ENCODE data around the gene PRR33.

Gene PRR33

DNA sequence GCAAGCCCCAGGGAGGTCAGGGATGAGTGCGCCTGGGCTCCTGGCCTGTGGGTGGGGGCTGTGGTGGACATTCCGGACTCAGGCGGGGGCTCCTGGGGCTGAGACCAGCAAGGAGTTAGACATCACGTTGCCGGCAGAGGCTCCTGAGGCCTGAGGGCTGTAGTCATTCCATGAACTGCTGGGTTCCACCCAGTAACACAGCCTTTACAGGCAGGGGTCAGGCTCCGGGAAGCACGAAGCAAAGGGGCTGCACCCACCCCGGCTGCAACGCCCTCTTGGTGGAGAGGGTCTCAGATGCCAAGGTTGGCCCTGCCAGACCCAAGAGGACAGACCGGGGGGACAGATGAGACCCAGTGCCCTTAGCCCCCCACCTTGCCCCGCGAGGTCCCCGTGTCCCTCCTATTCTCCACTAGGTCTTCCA, 36.8 kb upstream of the PRR33 start:
- DNase-seq (ENCODE audit: low read depth in 3 of 3, low spot score in 1 of 3) = no peak

DNA sequence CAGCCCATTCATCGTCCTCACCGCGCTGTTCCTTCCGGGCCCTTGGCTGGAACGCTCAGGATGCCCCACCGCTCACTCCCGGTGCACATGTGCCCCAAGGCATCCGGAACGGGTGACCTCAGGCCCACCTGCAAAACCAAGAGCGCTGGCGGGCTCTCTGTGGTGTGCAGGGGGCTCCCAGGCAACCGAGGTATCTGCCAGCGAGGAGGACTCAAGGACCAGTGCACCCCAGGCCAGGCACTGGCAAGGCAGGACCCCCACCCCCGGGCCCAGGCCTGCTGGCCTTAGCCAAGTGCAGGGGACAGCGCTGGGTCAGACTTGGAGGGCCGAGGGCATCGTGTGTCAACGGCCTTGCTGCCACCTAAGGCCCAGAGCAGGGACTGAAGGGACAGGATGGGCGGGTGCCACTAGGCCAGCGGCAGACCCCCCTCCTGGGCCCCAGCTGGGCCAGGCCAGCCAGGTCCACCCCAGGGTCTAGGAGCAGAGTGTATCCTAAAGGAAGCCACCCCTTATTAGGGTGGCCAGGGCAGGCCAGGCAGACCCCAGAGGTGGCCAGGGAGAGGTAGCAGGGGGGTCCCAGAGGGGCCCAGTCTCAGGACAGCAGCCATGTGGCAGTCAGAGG, 36.3 kb upstream of the PRR33 start:
- no peak for DNase-seq (ENCODE audit: low read depth in 3 of 3, low spot score in 1 of 3)

DNA sequence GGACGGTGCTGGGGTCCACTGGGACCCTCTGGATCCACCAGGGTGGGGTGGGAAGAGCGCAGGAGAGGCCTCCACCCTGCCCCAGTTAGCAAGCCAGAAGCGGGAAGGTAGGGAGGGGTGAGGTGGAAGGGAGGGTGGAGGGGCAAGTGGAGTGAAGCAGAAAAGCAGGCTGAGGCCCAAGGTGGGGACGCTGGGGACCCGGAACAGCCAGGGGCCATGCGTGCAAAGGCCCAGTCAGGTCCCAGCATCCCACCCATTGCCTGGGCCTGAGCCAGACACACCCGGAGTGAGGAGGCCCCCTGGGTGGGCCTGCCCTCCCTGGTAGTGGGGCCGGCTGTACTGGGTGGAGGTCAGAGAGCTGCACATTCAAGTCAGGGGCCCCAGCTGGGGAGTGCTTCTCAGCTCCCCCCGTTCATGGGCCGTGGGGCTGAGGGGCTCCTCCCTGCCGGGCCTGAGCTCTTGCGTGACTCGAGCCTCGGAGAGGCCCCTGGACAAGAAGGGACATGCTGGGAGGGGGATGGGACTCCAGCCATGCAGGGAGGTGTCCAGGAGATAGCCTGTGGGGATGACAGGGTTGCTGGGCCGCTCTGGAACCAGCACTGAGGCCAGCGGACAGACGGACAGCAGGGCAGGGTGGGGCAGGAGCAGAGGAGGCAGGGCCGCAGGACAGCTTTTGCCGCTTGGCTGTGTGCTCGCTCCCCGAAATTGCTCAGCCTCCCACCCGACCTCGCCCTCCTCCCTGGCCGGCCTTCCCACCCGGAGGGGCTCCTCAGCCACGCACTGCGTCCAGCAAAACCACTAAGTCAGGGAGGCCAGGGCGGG, 35.5 kb upstream of the PRR33 start:
- no peak for DNase-seq (ENCODE audit: low read depth in 3 of 3, low spot score in 1 of 3)

DNA sequence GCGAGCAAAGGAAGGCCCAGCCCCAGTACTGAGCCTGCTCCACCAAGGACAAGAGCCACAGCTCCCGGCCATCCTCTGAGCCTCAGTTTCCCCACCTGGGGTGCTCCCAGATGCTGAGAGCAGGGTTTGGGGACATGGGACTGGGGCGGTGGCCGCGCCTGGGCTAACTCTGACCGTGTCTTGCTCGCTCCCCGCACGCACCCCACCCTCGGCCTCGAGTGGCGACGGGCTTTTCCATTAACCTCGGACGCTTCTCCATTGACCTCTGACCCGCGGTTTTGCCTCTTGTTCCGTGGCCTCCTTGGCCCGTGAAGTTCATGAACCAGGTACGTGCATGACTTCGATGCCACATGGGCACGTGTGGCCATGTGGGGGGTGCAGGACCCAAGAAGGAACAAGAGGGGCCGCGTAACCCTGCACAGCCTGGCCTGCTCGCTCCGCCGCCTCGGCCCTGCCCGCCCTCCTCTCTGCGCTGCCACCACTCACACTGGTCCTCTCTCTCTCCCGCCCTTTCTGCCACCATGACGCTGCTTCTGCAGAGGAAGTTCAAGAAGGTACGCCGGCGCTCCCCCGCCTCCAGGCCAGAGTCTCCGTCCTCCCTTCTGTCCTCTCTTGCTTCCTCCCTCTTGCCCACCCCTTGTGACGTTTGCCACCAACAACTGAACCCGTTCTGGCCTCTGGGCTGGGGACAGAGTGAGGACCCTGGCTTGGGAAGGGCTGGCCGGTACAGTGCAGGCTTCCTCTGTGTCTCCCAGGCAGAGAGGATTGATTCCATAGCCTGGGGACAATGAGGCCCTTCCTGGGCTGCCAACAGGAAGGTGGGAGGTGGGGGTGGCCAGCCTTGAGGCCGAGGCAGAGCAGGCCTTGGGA, 34.7 kb upstream of the PRR33 start:
- no peak for DNase-seq (ENCODE audit: low read depth in 3 of 3, low spot score in 1 of 3)

DNA sequence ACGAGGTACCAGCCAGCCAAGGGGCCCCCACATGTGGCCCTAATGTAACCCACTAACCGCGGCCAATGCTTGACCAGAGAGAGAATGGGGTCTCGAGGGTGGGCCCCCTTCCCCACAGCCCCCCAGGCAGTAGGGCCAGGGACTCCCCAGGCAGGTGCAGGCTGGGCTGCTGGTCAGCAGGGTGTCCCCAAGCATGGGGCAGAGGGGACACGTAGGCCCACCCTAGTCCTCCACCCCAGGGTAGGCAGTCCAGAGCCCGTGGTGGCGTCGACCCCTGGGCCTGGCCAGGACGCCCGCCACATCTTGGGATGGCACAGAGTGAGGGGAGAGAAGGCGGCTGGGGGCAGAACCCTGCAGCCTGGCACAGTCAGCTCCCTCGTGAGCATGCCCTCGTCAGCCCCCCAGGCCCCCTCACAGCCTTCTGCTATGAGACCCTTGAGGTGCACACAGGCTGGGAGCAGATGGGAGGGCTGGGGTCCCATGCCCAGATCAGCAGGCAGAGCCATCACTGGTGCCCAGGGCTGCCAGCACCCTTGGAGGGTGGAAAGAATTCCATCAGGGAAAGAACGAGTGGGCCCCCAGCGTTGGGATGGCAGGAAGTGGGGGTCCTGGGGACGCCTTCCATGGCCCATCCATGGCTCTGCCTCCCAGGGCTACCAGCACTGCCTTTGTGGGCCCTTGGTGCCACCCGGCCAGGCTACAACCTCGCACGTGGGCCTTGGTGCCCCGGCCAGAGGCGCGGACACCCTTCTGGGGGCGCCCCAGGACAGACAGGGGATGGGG, 33.9 kb upstream of the PRR33 start:
- no peak for DNase-seq (ENCODE audit: low read depth in 3 of 3, low spot score in 1 of 3)

DNA sequence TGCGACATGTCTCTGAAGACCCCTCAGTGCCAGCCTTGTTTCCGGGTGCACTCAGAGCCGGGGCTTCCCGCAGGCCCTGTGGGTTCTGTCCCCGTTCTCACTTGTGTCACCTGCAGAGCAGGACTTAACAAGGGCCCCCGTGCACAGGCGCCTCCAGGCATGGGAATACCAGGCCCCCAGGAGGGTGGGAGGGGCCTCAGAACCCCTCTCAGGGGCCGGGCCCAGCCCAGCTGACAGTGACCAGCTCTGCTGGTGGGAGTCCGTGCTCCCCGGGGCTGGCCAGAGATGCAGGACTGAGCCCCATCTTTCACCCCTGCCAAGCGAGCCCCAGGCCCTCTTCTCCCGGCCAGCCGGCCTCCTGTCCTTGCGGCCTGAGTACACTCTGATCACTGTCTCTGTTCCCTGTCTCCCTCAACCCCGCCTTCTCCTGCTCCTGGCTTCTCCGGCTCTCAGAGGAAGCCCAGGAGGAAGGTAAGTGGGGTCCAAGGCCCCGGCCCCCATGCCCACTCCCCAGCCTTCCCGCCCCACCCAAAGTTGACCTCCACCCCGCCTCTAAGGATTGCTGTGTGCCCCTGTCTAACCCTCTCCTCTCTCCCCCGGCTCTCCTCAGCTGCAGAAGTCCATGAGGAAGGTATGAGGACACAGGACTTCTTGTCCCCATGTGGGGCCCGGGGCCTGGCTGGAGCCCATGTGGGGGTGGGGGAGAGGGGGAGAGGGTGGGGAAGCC, 33.1 kb upstream of the PRR33 start:
- DNase-seq (ENCODE audit: low read depth in 3 of 3, low spot score in 1 of 3) = no peak

DNA sequence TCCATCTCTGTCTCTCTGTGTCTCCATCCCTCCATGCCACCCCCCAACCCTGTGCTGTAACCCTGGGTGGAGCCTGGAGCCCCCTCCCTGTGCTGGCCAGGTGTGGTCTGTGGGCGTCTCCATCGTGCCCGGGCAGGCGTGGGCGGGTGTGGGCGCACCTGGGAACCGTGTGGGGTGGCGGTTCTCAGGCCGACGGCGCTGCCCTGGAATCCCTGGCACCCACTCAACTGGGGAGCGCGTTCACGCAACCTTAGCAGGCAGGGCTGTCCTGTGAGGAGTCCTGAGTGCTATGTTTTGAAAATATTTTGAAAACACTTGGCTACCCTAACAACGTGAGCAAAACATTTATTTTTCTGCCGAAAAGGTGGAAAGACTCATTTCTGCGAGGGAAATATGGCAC, 32.5 kb upstream of the PRR33 start:
- no peak for DNase-seq (ENCODE audit: low read depth in 3 of 3, low spot score in 1 of 3)

DNA sequence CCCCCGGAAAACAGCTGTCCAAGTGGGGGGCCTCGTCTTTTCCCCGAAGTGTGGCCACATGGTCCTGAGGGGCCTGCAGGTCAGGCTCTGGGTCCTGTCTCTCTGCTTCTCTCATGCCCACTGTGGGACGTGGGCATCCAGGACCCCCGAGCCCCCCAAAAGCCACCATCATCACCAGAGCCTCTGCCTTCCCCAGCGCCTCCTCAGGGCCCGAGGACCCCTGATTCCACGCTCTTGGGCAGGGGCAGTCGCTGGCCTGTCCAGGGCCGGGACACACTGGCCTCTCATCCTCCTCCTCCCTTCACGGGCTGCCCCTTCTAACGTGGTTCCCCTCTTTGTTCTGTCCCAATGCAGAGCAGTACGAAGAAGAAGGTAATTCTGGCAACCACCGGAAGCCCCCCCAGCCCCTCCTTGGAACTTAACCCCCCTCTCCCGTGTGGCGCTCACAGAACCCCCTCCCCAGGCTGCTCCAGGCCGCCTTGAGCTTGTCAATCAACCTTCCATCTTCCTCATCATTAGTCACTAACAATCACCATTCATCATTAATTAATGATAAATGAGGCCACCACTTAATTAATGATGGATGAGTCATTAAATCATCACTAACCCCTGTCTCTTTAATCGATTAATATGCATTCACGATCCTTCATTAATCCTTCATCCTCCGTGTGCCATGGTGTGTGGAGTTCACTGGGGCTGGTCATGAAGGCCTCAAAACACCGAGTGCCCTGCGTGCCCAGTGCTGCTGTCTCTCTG, 31.7 kb upstream of the PRR33 start:
- no peak for DNase-seq (ENCODE audit: low read depth in 3 of 3, low spot score in 1 of 3)

DNA sequence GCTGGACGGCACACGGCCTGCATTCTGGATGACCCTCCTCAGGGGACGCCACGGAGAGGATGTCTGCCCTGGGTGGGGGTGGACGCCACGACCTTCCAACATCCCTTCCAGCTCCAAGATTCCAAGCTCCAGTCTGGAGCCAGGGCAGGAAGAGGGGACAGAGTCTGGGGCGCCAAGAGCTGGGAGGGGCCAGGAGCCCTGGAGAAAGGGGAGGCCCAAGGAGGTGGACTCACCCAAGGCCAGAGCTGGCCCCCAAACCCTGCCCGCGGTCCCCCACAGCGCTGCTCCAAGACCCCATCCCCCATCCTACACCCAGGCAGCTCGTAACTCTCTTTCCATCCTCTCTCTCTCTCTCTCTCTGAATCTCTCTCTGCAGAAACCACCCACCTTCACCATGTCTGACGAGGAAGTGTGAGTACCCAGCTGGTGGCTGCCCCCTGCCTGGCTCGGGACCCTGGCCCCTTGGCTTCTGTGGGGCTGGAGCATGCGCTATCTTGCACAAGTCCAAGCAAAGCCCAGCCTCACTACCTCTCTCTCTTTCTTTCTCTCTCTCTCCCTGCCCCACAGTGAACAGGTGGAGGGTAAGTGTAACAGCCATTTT, 30.9 kb upstream of the PRR33 start:
- no peak for DNase-seq (ENCODE audit: low read depth in 3 of 3, low spot score in 1 of 3)

DNA sequence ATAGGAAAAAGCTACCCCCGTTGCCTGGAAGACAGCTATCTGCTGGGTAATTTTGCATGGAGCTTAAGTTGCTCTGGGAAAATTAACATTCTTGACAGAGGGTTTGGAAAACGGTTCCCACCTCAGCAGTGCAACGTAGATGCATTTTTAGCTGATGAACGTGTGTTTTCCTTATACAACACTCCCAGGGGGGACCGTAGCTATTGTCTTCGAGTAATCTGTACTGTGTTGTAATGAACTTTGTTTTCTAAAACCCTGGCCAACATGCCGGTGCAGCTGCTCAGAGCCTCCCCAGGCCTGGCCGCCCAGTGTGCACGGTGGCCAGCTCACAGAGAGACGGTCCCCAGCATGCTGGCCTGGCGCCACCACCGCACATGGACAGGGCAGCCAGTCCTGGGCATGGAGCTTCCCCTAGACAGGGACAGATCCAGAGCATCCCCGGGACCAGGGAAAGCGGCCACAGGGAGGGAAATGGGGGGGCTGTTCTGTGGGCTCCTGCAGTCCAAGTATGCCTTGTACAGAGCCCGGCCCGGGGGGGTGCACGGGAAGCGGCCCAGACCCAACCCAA, 30.0 kb upstream of the PRR33 start:
- DNase-seq (ENCODE audit: low read depth in 3 of 3, low spot score in 1 of 3) = no peak

DNA sequence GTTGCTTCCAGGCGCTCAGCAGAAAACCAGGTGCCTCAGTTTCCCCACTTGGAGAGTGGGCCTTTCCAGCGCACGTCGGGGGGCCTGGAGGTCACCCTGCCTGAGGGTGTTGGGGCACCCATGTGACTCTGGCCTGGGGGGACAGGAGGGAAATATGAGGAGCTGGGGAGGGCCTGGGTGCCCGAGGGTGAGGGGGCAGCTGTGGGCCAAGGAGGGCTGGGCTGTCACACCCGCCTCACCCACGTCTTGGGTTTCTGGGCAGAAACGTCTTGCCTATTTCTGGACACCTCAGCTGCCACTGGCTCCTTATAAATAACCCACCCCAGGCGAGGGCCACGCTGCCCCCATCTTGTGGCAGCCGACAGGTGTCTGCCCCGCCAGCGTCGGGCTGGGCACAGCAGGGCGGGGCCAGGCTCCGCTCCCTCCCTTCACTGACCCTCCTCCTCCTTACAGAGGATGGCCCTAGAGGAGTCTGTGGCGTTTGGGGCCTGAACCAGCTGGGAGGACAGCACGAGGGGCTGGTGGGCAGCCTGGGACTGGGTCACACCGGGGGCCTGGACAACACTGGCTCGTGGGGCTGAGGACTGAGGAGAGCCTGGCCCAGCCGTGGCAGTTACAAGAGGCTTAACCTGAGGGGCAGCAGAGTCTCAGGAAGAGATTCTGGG, 29.3 kb upstream of the PRR33 start:
- no peak for DNase-seq (ENCODE audit: low read depth in 3 of 3, low spot score in 1 of 3)

DNA sequence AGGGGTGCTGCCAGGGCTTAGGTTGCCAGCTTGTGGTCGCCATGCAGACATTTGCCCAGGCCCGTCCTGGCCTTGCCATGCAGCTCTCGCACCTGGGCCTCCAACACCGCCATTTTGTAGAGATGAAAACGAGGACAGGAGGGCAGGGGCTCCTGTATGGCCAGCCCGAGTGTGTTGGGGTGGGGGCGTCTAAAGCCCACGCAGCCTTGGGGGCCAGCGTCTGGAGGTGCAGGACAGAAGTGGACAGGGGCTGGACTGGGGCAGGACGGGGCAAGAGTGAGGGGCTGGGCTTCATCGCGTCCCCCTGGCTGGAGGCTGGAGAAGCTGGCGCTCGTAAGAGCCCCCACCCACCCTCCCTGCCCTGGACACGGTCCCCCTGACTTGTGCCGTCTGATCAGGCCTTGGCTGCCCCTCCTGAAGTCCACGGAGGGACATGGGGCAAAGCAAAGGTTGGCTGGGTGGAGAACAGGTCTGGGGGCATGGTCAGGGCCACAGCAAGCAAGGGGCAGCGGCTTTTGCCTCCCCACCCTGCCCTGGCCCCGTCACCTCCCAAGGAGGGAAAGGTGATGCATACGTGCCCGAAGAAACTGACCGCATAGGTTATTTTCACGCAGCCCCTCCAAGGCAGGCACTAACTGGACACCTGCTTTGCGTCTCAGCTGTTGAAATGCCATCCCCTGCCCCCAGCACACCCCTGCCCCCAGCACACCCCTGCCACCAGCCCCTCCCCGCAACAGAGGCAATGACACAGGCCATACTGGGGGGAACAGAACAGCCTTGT, 28.6 kb upstream of the PRR33 start:
- no peak for DNase-seq (ENCODE audit: low read depth in 3 of 3, low spot score in 1 of 3)

DNA sequence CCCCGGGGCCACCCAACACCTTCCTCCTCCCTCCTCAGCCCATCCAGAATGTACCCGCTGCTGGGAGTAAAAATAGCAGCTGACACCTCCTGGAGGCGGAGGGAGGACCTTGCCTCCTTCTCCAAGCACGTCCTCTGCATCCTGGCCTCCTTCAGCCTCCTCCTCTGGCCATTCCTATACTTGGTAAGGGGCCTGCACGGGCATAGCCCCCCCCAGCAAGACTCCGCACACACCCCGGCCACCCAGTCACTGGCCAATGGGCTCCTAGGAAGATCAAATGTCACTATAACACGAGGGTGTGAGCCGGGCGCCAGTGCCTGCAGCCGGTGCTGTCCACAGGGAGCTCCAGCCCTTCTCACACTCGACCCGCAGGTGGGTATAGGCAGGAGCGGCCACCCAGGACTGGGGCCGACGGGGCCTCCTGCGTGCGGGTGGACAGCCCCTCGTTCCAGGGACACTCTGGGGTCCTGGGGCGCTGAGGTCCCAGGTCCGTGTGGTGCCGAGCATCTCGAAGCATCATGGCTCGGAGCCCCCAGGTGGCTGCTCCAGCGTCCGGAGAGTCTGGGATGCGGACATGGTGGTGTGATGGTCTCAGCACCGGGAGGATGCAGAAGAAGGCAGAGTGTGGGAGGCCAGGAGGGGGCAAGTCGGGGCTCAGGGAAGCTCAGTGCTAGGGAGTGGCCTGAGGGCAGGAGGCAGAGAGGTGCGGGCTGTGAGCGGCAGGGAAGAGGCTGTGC, 27.9 kb upstream of the PRR33 start, which contains the start of gene TNNT3:
Gene TNNT3 (plus strand): TSS at position 313 of the 737 bp plus-strand sequence. CDS start 3,172 bp downstream, outside the sequence.
- no peak for DNase-seq (ENCODE audit: low read depth in 3 of 3, low spot score in 1 of 3)

DNA sequence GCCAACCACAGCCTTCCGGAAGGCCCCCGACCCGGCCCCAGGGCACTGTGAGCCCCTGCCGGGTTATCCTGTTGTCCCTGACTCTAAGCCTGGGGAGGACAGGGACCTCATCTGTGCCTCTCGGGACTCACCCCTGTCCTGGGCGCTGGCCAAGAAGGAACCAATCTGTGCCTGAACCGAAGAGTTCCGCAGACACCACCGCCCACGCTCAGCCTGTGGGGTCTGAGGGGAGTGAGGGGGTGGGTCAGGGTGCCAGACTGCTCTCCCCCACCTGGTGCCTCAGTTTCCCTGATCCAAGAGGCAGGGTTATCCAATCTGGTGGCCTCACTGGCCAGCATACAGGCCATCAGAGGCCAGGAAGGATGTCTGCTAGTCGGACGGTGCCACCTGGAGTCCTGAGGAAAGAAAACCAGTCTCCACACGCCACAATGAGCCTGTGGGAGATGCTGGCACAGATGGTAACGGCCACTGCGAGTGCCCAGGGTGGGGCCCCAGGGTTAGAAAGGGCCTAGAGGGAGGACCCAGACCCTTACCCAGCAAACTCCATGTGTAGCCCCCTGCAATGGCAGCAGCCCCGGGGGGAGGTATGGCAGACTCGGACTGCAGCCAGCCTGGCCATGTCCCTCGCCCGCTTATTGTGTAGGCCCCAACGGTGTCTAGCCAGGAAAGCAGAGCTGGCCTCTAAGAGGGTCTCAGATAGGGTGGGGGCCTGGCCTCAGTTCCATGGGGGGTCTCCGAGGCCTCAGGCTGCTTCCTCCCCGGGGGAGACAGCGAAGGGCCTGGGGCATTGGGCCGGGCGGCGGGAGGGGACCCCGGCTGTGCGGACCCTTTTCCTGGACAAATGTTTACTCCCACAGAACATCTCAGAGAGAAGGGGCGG, 27.0 kb upstream of the PRR33 start:
- no peak for DNase-seq (ENCODE audit: low read depth in 3 of 3, low spot score in 1 of 3)

DNA sequence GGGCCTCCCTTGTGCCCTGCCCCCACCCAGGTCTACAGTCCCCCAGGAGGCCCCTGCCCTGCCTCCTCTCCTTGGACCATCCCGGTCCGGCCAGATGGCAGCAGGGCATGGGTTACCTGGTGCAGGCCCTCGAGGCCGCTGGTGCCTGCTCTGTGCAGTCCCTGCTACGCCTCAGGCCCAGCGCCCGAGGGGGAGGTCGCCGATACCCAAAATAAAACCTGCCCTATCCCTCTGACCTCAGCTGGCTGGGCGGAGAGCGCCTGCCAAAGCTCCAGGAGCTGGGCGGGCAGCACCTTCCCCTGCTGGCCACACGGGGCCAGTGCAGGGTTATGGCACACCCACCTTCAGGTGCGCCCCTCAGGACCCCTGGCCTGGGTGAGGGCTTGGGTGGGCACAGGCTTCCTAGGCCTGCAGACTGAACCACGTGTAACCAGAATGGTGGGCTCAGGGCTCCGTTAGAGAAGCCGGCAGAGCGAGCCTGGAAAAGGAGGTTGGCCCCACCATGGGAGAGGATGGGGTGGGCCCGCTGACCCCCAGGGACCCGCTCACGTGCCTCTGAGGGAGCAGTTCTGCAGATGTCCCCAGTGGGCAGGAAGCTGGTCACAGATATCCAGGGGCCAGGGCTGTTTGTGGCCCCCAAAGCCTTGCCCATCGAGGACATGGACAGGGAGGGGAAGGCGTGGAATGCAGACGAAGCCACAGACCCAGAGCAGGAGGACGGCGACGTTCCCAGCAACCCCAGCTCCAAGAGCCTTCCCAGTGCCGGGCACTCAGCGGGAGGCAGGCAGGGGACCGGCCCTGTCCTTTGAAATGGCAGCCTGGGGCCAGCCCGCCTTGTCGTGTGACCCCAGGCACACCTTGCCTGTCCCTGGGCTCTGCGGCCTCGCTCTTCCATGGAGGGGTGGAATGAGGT, 26.1 kb upstream of the PRR33 start:
- no peak for DNase-seq (ENCODE audit: low read depth in 3 of 3, low spot score in 1 of 3)
